Muscle layer of colon (tissue), 2 donors: ENCODE data around the gene SCO1.
"Not testable (repeated sequence)": the region's sequence is repeated elsewhere in the genome, so short reads cannot be mapped to it uniquely, and the experiment has no call there.

Source experiments
- H3K27ac ChIP-seq: one replicate; pipeline ENCODE4 v1.7.0; 2013; ENCODE audit warnings: low read depth, mild to moderate bottlenecking, low read length, moderate library complexity
- H3K27me3 ChIP-seq, 2 donors: one replicate each; pipeline ENCODE4 v1.7.0; 2013; ENCODE audit warnings: low read length in 2 of 2, mild to moderate bottlenecking in 2 of 2; ENCODE audit not compliant: insufficient read depth in 2 of 2, control insufficient read depth in 1 of 2
- H3K36me3 ChIP-seq: one replicate; pipeline ENCODE4 v1.7.0; 2013; ENCODE audit warnings: mild to moderate bottlenecking, low read length; ENCODE audit not compliant: insufficient read depth
- H3K4me1 ChIP-seq: one replicate; pipeline ENCODE4 v1.7.0; 2013; ENCODE audit warnings: mild to moderate bottlenecking, low read length; ENCODE audit not compliant: insufficient read depth
- H3K4me3 ChIP-seq, 2 donors: one replicate each; pipeline ENCODE4 v1.7.0; 2013; ENCODE audit warnings: low read length in 2 of 2, low read depth in 1 of 2, mild to moderate bottlenecking in 1 of 2, moderate library complexity in 1 of 2
- H3K9ac ChIP-seq: one replicate; pipeline ENCODE4 v1.7.0; 2013; ENCODE audit warnings: low read length
- H3K9me3 ChIP-seq: one replicate; pipeline ENCODE4 v1.7.0; 2013; ENCODE audit warnings: mild to moderate bottlenecking, low read length
- donor health status: abdominal sarcoma.
- donor health status: Adenocarcinoma of cecum.

SCO1 gene

DNA sequence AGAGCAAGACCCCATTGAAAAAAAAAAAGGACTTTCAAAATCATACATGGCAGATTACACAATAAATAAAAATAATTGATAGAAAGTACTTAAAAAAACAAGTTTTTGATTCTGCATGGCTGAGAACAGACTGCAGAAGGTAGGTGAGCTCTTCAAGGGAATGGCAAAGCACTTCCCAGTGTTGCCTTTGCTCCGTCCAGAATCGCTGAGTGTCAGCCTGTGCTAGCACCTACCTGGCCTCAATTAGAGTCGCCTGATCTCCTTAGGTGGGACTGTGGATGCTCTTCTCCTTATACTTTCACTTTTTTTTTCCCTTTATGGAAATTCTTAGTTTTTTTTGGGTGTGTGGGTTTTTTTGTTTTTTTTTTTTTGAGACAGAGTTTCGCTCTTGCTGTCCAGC, 38.5 kb upstream of the SCO1 start:
- Histone ChIP-seq H3K4me1 (peaks cover 5% of the 10 kb centered on the region), H3K36me3 (no peaks in the 10 kb centered on the region), H3K9ac (no peak overlapping the region), H3K27ac (no peak overlapping the region), H3K27me3 (no peaks in the 10 kb centered on the region), H3K4me3 (no peak overlapping the region), H3K9me3 (no peaks in the 10 kb centered on the region)

DNA sequence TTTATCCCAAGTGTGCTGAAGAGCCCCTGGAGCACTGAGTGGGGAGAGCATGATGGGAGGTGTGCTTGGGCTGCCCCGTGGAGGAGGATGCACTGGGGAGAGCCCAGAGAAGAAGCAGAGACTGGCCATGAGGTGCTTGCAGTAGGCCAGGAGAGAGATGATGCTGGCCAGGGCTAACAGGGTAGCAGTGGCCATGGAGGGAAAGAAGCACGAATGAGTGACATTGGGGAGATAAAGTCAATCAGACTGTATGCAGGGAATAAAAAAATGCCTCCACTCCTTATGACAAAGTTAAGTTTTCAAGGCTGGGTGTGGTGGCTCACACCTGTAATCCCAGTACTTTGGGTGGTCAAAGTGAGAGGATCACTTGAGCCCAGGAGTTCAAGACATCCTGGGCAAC, 37.9 kb upstream of the SCO1 start:
- Histone ChIP-seq H3K27ac (no peak overlapping the region), H3K4me1 (peaks cover 5% of the 10 kb centered on the region), H3K9me3 (no peaks in the 10 kb centered on the region), H3K36me3 (no peaks in the 10 kb centered on the region), H3K9ac (no peak overlapping the region), H3K4me3 (no peak overlapping the region), H3K27me3 (no peaks in the 10 kb centered on the region)

DNA sequence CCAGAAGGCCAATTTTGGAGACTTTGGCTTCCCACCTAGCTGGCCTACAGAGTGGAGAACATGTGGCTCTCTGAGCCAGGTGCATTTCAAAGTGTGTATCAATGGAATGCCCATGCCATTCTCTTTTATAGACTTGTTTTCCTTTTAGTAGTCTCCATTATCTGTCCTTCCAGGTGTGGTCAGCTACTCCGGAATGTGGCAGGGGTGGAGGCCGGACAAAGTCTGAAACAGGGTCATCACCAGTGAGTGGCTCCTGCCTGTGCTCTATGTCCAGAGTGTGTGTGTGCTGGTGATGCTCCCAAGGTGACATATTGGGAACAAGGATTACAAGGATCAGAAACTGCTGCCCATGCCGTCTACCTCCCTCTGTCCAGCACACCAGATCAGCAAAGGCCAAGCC, 36.3 kb upstream of the SCO1 start:
- Histone ChIP-seq H3K36me3 (no peaks in the 10 kb centered on the region), H3K27me3 (no peaks in the 10 kb centered on the region), H3K9ac (no peak overlapping the region), H3K27ac (no peak overlapping the region), H3K9me3 (no peaks in the 10 kb centered on the region), H3K4me3 (no peak overlapping the region), H3K4me1 (peaks cover 9% of the 10 kb centered on the region)

DNA sequence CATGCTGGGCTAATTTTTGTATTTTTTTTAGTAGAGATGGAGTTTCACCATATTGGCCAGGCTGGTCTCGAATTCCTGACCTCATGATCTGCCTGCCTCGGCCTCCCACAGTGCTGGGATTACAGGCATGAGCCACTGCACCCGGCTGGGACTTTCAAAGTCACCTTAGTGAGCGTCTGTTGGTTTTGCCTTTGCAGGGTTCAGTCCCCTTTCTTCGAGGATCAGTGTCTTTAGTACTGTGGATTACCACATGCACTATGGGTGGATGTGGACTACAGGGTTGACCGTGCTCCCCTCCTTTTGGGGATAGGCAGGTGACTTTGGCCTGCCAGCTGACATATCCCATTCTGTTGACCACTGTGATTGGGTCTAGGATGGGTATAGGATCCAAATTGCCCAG, 34.8 kb upstream of the SCO1 start:
- not testable (repeated sequence) for H3K4me3 ChIP-seq, H3K9ac ChIP-seq, H3K4me1 ChIP-seq, H3K36me3 ChIP-seq, H3K9me3 ChIP-seq, H3K27me3 ChIP-seq, H3K27ac ChIP-seq

DNA sequence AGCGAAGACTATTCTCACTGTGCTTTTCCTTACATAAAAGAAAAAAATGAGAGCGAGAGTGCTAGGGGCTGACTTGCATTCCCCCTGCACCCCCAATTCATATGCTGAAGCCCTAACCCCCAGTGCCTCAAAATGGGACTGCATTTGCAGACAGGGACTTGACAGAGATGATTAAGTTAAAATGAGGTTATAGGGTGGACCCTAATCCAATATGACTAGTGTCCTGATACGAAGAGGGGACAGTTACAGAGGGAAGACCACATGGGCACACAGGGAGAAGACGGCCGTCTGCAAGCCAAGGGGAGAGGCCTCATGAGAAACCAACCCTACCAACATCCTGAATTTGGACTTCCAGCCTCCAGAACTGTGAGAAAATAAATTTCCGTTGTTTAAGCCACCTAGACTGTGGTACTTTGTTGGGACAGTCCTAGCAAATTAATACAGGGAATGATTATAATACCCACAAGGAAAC, 34.1 kb upstream of the SCO1 start:
- no peak overlapping the region for H3K4me3 ChIP-seq
- H3K9ac ChIP-seq, result no peak overlapping the region

DNA sequence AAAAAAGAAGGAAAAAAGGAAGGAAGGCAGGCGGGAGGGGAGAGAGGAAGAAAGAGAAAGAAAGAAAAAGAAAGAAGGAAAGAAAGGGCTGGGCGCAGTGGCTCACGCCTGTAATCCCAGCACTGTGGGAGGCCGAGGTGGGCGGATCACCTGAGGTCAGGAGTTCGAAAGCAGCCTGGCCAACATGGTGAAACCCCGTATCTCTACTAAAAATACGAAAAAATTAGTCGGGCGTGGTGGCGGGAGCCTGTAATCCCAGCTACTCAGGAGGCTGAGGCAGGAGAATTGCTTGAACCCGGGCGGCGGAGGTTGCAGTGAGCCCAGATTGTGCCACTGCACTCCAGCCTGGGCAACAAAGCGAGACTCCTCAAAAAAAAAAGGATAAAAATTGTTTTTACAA, 32.9 kb upstream of the SCO1 start:
- H3K27me3 ChIP-seq, H3K4me1 ChIP-seq, H3K9me3 ChIP-seq: not testable (repeated sequence)
- Histone ChIP-seq H3K4me3 (peak overlapping the region; percentile 59 to 68), H3K36me3 (peaks cover 12% of the 10 kb centered on the region), H3K27ac (peak overlapping the region; percentile 81), H3K9ac (peak overlapping the region; percentile 72)

More for the DNA sequence above, 34.1 kb upstream of the SCO1 start:
- Histone ChIP-seq H3K27me3 (no peaks in the 10 kb centered on the region), H3K36me3 (peaks cover 3% of the 10 kb centered on the region), H3K4me1 (peaks cover 9% of the 10 kb centered on the region), H3K9me3 (no peaks in the 10 kb centered on the region), H3K27ac (no peak overlapping the region)

DNA sequence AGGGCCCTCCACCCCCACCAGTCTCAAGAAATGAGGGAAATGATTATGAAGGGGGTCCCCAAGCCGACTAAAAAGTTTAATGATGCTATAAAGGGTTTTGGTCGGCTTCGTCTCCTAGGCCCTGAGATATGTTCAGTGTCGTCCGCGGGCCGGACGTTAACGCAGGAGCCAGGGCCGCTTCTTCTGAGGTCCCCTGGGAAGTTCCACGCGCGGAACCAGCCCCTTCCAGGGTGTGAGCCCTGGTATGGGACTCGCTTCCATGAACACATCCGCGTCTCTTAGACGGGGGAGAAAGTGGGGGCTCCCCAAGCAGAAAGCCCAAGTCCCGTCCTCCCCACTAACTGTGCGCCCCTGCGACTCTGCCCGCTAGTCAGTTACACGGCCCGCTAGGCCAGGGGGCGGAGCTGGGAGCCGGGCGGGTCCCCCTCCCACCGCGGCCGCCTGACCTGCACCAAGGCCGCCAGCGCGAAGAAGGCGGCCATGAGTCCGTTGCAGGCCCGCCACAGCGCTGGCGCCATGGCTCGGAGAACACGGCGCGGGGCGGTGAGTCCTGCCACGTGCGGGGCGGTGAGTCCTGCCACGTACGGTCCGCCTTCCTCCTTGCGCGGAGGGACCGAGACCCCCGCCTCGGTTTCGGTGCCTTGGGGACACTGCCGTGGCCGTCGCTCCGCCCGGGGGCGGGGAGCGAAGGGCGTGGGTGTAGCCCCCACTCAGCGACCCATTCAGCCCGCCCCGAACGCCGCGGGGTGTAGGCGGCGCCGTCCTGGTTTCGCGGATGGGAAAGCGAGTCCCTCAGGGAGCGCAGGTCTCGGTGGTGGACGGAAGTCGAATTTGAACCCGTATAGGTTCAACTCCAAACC, 32.2 kb upstream of the SCO1 start, which contains the start of gene TMEM220:
TMEM220 (minus strand) TSS at position 690 of the 860 bp plus-strand sequence; CDS start at position 518, 172 bp downstream.
- Histone ChIP-seq H3K9me3 (no peaks in the 10 kb centered on the region), H3K27me3 (no peaks in the 10 kb centered on the region), H3K9ac (peak within 1 kb of the TSS; percentile 72), H3K27ac (peak within 1 kb of the TSS; percentile 81), H3K4me3 (peak within 1 kb of the TSS; percentile 59 to 68), H3K4me1 (peaks cover 9% of the 10 kb centered on the region), H3K36me3 (peaks cover 12% of the 10 kb centered on the region)

DNA sequence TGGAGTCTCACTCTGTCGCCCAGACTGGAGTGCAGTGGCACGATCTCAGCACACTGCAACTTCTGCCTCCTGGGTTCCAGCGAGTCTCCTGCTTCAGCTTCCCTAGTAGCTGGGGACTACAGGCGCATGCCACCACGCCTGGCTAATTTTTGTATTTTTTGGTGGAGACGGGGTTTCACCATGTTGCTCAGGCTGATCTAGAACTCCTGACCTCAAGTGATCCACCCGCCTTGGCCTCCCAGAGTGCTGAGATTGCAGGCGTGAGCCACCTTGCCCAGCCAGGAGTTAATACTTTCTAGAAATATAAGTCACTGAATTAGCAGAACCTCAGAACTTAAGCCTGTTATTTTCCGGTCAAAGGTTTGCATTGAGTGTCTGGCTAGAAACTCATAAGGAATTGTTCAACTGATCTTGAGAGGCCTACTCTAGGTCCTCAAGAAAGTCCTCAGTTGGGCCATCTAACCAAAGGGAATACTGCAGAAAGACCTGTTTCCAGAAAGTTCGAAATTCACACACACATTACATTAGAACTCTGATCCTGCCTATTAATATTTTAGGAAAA, 31.1 kb upstream of the SCO1 start:
- peak overlapping the region in 1 of 2 donors; percentile 68 for H3K4me3 ChIP-seq
- H3K27me3 ChIP-seq, result no peaks in the 10 kb centered on the region
- H3K9ac ChIP-seq, result peak overlapping the region; percentile 72
- no peaks in the 10 kb centered on the region for H3K9me3 ChIP-seq
- peak overlapping the region; percentile 81 for H3K27ac ChIP-seq
- peaks cover 16% of the 10 kb centered on the region for H3K36me3 ChIP-seq
- peaks cover 9% of the 10 kb centered on the region for H3K4me1 ChIP-seq

DNA sequence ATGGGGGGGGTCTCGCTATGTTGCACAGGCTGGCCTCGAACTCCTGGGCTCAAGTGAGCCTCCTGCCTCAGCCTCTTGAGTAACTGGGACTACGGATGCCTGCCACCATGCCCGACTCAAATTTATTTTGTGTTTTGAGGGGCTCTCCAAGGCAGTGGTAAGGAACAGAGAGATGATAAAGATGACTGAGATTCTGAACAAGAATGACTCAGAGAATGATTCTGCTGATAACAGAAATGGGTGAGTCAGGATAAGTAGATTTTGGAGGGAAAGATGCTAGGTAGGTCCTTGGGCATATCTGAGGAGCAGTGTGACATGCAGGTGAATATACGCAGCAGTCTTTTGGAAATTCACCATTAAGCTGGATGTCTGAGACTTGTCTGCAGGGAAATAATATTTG, 29.9 kb upstream of the SCO1 start:
- H3K36me3 ChIP-seq, result peaks cover 16% of the 10 kb centered on the region
- no peak overlapping the region for H3K9ac ChIP-seq
- peaks cover 9% of the 10 kb centered on the region for H3K4me1 ChIP-seq
- no peak overlapping the region for H3K27ac ChIP-seq
- H3K4me3 ChIP-seq, result no peak overlapping the region
- no peaks in the 10 kb centered on the region for H3K27me3 ChIP-seq
- no peaks in the 10 kb centered on the region for H3K9me3 ChIP-seq

DNA sequence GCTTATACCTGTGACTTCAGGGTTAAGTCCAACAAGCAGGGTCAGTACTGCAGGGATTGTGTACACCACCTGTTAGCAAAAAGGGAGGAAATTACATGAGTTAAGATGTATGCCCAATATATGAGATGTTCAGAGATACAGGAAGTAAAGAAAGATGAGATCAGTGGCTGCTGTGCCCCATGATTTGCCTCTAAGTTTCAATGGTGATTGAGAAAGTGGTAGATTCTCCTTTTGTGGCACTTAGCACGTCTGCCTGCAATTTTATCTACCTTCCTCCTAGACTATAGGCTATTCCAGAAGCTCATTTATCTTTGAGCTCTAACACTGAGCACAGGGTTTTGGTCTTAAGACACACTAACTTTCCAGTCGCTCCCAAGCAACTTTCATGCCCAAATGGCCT, 28.9 kb upstream of the SCO1 start:
- no peak overlapping the region for H3K4me3 ChIP-seq
- H3K36me3 ChIP-seq, result peaks cover 16% of the 10 kb centered on the region
- H3K27ac ChIP-seq, result no peak overlapping the region
- no peaks in the 10 kb centered on the region for H3K27me3 ChIP-seq
- H3K4me1 ChIP-seq, result peaks cover 8% of the 10 kb centered on the region
- no peaks in the 10 kb centered on the region for H3K9me3 ChIP-seq
- H3K9ac ChIP-seq, result no peak overlapping the region

DNA sequence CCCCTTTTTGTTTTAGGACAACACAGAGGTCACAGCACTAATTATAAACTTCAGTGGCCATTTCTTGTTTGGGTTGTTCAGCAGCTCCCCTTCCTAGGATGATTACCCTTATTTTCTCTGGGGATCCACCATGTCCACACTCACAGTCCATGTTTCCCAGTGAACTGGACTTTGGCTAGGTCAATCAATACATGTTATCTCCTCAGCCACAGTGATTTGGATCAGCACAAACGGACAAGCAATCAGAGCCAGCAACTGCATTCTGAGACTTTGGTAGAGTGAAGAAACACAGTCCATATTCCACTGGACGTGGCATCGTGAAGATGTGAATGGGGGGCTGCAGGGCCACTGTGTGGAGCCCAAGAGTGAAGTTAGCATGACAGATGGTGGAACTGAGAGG, 27.9 kb upstream of the SCO1 start:
- Histone ChIP-seq H3K36me3 (peaks cover 16% of the 10 kb centered on the region), H3K4me3 (no peak overlapping the region), H3K27ac (no peak overlapping the region), H3K27me3 (no peaks in the 10 kb centered on the region), H3K4me1 (peaks cover 4% of the 10 kb centered on the region), H3K9ac (no peak overlapping the region), H3K9me3 (no peaks in the 10 kb centered on the region)
